ENCODE data around the gene B3GNT5.

Gene B3GNT5

DNA sequence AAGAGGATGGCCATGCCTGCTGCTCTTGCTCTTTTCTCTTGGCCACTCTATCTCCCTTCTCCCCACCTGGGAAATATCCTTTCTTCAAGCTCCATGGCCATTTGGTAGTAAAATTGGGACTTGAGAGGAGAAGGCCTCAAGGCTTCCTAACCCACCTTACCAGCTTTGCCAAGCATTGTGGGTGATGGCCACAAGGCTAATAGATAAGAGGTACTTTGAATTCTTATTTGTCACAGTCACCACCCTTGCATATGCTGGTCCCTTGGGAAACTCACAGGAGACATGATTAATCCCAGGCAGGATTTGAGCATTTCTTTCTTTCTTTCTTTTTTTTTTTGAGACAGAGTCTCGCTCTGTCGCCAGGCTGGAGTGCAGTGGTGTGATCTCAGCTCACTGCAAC lies 37.2 kb downstream of the B3GNT5 start:
- DNase-seq (ENCODE audit: low read depth in 3 of 3), result no peak

GRCh38 chr3:183291497-183292031 lies 38.5 kb downstream of the B3GNT5 start:
- DNase-seq (ENCODE audit: low read depth in 3 of 3), result no peak

- no peak for DNase-seq (ENCODE audit: low read depth in 3 of 3)
Observed at GRCh38 chr3:183293966-183294365, 40.9 kb downstream of the B3GNT5 start.

GRCh38 chr3:183295211-183295610 lies 42.2 kb downstream of the B3GNT5 start:
- no peak for DNase-seq (ENCODE audit: low read depth in 3 of 3)

DNA sequence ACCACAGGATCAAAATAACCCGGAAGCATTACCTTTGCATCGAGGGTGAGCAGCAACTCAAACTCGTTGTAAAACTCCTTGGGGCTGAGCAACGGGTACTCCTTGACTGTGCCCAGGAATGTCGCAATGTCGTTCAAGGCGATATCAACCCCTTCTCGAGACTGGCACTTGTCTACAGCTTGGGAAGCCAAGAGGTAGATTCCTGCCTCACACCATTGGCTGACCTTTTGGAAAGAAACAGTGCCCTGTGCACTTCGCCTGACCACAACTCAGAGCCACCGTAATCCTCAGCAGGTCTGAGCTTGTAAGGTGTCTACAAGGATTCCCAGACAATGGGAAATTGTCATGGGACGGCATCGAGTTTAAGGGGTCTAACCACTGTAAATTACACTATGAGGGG lies 43.9 kb downstream of the B3GNT5 start:
- DNase-seq (ENCODE audit: low read depth in 3 of 3), result no peak

GRCh38 chr3:183298701-183299153 lies 45.7 kb downstream of the B3GNT5 start:
- no peak for DNase-seq (ENCODE audit: low read depth in 3 of 3)

DNA sequence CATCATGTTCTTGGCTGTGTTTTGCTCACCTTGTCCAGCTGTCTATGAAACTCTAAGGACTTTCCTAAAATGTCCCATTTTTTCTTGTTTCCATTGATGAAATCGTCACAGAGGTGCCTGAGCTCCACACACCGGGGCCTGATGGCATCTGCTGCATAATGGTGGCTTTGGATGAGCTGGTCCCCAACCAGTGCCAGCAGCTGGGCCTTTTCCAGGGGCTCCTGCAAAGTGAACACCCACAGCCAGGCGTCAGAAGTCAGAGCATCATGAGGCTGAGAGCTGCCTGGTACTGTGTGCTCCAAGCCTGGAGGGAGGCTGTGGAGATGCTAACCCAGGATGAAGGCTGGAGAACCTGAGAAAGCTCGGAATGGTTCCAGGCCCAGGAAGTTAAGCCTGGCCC lies 46.9 kb downstream of the B3GNT5 start:
- DNase-seq (ENCODE audit: low read depth in 3 of 3), result no peak

- DNase-seq (ENCODE audit: low read depth in 3 of 3), result no peak
Observed at GRCh38 chr3:183300996-183301562, 48.0 kb downstream of the B3GNT5 start.

- DNase-seq (ENCODE audit: low read depth in 3 of 3), result no peak
Observed at GRCh38 chr3:183301937-183302580, 49.0 kb downstream of the B3GNT5 start.

- no peak for DNase-seq (ENCODE audit: low read depth in 3 of 3)
Observed at GRCh38 chr3:183303690-183304089, 50.6 kb downstream of the B3GNT5 start.

- peak in 1 of 3 experiments; percentile 47 for DNase-seq (ENCODE audit: low read depth in 3 of 3)
Observed at GRCh38 chr3:183306798-183307671, 54.0 kb downstream of the B3GNT5 start.

- no peak for DNase-seq (ENCODE audit: low read depth in 3 of 3)
Observed at GRCh38 chr3:183307749-183308148, 54.7 kb downstream of the B3GNT5 start.

DNA sequence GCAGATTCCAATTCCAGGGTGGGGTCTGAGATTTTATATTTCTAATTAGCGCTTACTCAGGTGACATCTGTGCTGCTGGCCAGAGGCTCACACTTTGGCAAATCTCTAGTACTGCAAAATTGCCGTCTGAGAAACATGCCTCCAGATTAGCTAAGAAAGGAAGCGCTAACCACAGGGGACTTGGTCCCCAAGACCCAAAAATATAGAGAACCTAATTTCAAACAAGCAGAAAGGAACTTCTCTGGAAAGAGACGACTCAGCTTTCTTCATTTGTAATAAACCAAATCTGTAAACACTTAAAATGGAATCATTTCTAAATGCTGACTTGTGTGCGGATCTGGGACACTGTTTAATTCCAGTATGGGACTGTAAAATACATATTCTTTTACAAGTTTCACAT lies 55.7 kb downstream of the B3GNT5 start:
- no peak for DNase-seq (ENCODE audit: low read depth in 3 of 3)

- no peak for DNase-seq (ENCODE audit: low read depth in 3 of 3)
Observed at GRCh38 chr3:183309276-183309675, 56.2 kb downstream of the B3GNT5 start.

GRCh38 chr3:183310936-183311335 lies 57.9 kb downstream of the B3GNT5 start:
- no peak for DNase-seq (ENCODE audit: low read depth in 3 of 3)

- DNase-seq (ENCODE audit: low read depth in 3 of 3), result no peak
Observed at GRCh38 chr3:183312433-183312832, 59.4 kb downstream of the B3GNT5 start.

- DNase-seq (ENCODE audit: low read depth in 3 of 3), result no peak
Observed at GRCh38 chr3:183313351-183313750, 60.3 kb downstream of the B3GNT5 start.

DNA sequence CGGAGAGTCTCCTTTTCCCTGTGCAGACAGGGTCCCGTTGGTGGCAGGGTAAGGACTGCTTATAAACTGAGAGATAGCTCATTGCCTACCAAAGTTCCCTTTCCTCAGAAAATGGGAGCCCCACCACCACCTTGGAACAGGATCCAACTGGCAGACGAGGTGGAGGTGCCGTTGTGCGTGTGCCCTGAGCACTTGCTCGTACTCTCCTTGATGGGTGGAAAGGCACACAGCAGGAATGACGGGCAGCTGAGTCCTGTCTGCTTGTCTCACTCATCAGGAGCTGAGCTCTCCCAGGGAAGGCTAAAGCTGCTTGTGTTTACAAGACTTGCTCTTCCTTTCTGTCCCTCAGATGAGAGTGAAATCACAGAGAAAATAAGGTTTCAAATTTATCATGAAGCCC lies 60.7 kb downstream of the B3GNT5 start:
- no peak for DNase-seq (ENCODE audit: low read depth in 3 of 3)

GRCh38 chr3:183315739-183316138 lies 62.7 kb downstream of the B3GNT5 start:
- DNase-seq (ENCODE audit: low read depth in 3 of 3), result no peak

GRCh38 chr3:183317271-183317670 lies 64.2 kb downstream of the B3GNT5 start:
- no peak for DNase-seq (ENCODE audit: low read depth in 3 of 3)

DNA sequence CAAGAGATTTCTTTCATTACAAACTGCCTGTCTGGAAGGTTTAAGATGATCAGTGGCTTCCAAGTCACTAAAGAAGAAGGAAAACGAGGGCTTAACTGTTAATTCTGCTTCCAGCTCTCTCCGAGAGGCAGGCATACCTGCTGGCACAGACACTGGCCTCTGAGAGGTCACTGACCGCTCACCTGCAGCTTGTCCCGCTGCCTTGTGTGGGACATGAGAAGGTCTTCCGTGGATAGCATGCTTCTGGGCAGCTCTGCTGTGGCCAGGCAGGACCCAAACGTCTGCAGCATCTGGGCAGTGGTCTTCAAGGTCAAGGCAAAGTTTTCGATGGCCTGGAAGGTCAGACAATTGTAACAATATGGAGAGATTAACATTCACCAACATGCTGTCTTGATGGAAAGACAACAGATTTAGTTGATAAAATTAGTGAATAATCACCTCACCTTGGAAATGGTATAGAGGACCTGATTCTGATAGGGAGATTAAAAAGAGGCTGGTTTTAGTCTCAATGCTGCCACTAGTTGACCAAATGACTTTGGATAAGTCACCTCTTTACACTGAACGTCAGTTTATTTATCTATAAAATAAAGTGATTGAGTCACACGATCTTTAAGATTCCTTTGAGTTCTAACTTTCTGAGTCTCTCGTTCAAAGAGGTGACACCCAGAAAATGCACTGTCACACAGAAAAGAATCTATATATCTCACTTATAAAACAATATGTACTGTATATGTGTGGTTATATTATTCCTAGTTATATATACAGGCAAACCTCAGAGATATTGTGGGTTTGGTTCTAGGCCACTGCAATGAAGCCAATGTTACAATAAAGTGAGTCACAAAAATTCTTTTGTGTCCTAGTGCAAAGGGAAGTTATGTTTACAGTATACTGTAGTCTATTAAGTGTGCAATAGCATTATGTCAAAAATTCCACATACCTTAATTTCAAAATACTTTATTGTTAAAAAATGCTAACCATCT lies 65.1 kb downstream of the B3GNT5 start:
- no peak for DNase-seq (ENCODE audit: low read depth in 3 of 3)
